ENCODE data around the gene PDAP1. TPM values are rescaled to one million over a fixed set of nuclear protein-coding genes. Genes with fewer than 3 reads are reported as not detected.

Gene PDAP1
- total and polyA plus RNA-seq, 5 donors from 2014 or later = 17.2 to 52.8 (median 20.7) TPM

GRCh38 chr7:99409192-99409572, 785 bp upstream of the PDAP1 start:
- peaks cover 7% of the 10 kb centered on the region for H3K27me3 Mint-ChIP-seq
- Histone ChIP-seq H3K27me3 (ENCODE audit: control insufficient read depth, insufficient read depth, low read length) (no peaks in the 10 kb centered on the region), H3K4me1 (ENCODE audit: control insufficient read depth, insufficient read depth, low read length, poor library complexity, severe bottlenecking) (peaks cover 37% of the 10 kb centered on the region), H3K27ac (ENCODE audit: insufficient read depth, low read length, poor library complexity, severe bottlenecking) (peak overlapping the region; percentile 95), H3K4me3 (ENCODE audit: low read depth, low read length) (peak overlapping the region; percentile 99), H3K36me3 (ENCODE audit: control insufficient read depth, insufficient read depth, low read length) (peaks cover 46% of the 10 kb centered on the region), H3K9me3 (ENCODE audit: control insufficient read depth in 2 of 2, low read length in 2 of 2) (no peaks in the 10 kb centered on the region)
- peak overlapping the region; percentile 98 to 99 (median 99) for H3K4me3 Mint-ChIP-seq
- H3K36me3 Mint-ChIP-seq = peaks cover 16% of the 10 kb centered on the region
- no peak for ATAC-seq (ENCODE audit: low read depth in 2 of 2)
- DNase-seq = peak in 1 of 3 donors; percentile 37
- peaks cover 14 to 57% (median 36%) of the 10 kb centered on the region in 4 donors for H3K4me1 Mint-ChIP-seq
- H3K27ac Mint-ChIP-seq = peak overlapping the region; percentile 98 to 100 (median 99)
- H3K9me3 Mint-ChIP-seq = no peaks in the 10 kb centered on the region

GRCh38 chr7:99407872-99408378, 472 bp downstream of the PDAP1 start:
- peak overlapping the region; percentile 98 to 100 (median 99) for H3K27ac Mint-ChIP-seq
- Histone ChIP-seq H3K4me3 (ENCODE audit: low read depth, low read length) (peak overlapping the region; percentile 89), H3K36me3 (ENCODE audit: control insufficient read depth, insufficient read depth, low read length) (peaks cover 44% of the 10 kb centered on the region), H3K4me1 (ENCODE audit: control insufficient read depth, insufficient read depth, low read length, poor library complexity, severe bottlenecking) (peaks cover 37% of the 10 kb centered on the region), H3K27ac (ENCODE audit: insufficient read depth, low read length, poor library complexity, severe bottlenecking) (peak overlapping the region; percentile 95), H3K27me3 (ENCODE audit: control insufficient read depth, insufficient read depth, low read length) (no peaks in the 10 kb centered on the region), H3K9me3 (ENCODE audit: control insufficient read depth in 2 of 2, low read length in 2 of 2) (no peaks in the 10 kb centered on the region)
- peak overlapping the region; percentile 98 to 99 (median 99) for H3K4me3 Mint-ChIP-seq
- ATAC-seq (ENCODE audit: low read depth in 2 of 2) (no peak), DNase-seq (peak in 1 of 3 donors; percentile 32)
- peaks cover 7% of the 10 kb centered on the region for H3K27me3 Mint-ChIP-seq
- H3K9me3 Mint-ChIP-seq = no peaks in the 10 kb centered on the region
- peaks cover 22% of the 10 kb centered on the region for H3K36me3 Mint-ChIP-seq
- H3K4me1 Mint-ChIP-seq = peaks cover 11 to 67% (median 42%) of the 10 kb centered on the region in 4 donors

- ATAC-seq (ENCODE audit: low read depth in 2 of 2) (no peak), DNase-seq (no peak)
- peaks cover 35% of the 10 kb centered on the region for H3K36me3 ChIP-seq (ENCODE audit: control insufficient read depth, insufficient read depth, low read length)
- Mint-ChIP-seq H3K27ac (peak overlapping the region in 2 of 3 donors; percentile 98 to 99), H3K9me3 (no peaks in the 10 kb centered on the region), H3K4me1 (peaks cover 11 to 65% (median 42%) of the 10 kb centered on the region in 4 donors), H3K4me3 (peak overlapping the region; percentile 55 to 99 (median 98)), H3K27me3 (peaks cover 4% of the 10 kb centered on the region), H3K36me3 (peaks cover 22% of the 10 kb centered on the region)
- peaks cover 37% of the 10 kb centered on the region for H3K4me1 ChIP-seq (ENCODE audit: control insufficient read depth, insufficient read depth, low read length, poor library complexity, severe bottlenecking)
- H3K27me3 ChIP-seq (ENCODE audit: control insufficient read depth, insufficient read depth, low read length) = no peaks in the 10 kb centered on the region
- no peaks in the 10 kb centered on the region for H3K9me3 ChIP-seq (ENCODE audit: control insufficient read depth in 2 of 2, low read length in 2 of 2)
- H3K27ac ChIP-seq (ENCODE audit: insufficient read depth, low read length, poor library complexity, severe bottlenecking) = peak overlapping the region; percentile 95
- peak overlapping the region; percentile 89 for H3K4me3 ChIP-seq (ENCODE audit: low read depth, low read length)
These were observed 1.8 kb downstream of the PDAP1 start for GRCh38 chr7:99406557-99406956.

- peaks cover 4% of the 10 kb centered on the region for H3K27me3 Mint-ChIP-seq
- ATAC-seq (ENCODE audit: low read depth in 2 of 2) (no peak), DNase-seq (no peak)
- H3K4me1 Mint-ChIP-seq = peaks cover 6 to 62% (median 39%) of the 10 kb centered on the region in 4 donors
- H3K9me3 Mint-ChIP-seq = no peaks in the 10 kb centered on the region
- peak overlapping the region in 2 of 4 donors; percentile 27 to 60 for H3K4me3 Mint-ChIP-seq
- H3K4me1 ChIP-seq (ENCODE audit: control insufficient read depth, insufficient read depth, low read length, poor library complexity, severe bottlenecking) = peaks cover 26% of the 10 kb centered on the region
- H3K27ac Mint-ChIP-seq = no peak overlapping the region
- peaks cover 20% of the 10 kb centered on the region for H3K36me3 Mint-ChIP-seq
- H3K27me3 ChIP-seq (ENCODE audit: control insufficient read depth, insufficient read depth, low read length) = no peaks in the 10 kb centered on the region
- peak overlapping the region; percentile 10 for H3K27ac ChIP-seq (ENCODE audit: insufficient read depth, low read length, poor library complexity, severe bottlenecking)
- no peak overlapping the region for H3K4me3 ChIP-seq (ENCODE audit: low read depth, low read length)
- no peaks in the 10 kb centered on the region for H3K9me3 ChIP-seq (ENCODE audit: control insufficient read depth in 2 of 2, low read length in 2 of 2)
- H3K36me3 ChIP-seq (ENCODE audit: control insufficient read depth, insufficient read depth, low read length) = peaks cover 36% of the 10 kb centered on the region
These were observed 3.4 kb downstream of the PDAP1 start for GRCh38 chr7:99404977-99405320.

- H3K27ac Mint-ChIP-seq = peak overlapping the region in 2 of 3 donors; percentile 43 to 81
- H3K9me3 Mint-ChIP-seq = no peaks in the 10 kb centered on the region
- no peak for DNase-seq
- Histone ChIP-seq H3K9me3 (ENCODE audit: control insufficient read depth in 2 of 2, low read length in 2 of 2) (no peaks in the 10 kb centered on the region), H3K4me3 (ENCODE audit: low read depth, low read length) (no peak overlapping the region), H3K36me3 (ENCODE audit: control insufficient read depth, insufficient read depth, low read length) (peaks cover 40% of the 10 kb centered on the region), H3K27ac (ENCODE audit: insufficient read depth, low read length, poor library complexity, severe bottlenecking) (no peak overlapping the region), H3K27me3 (ENCODE audit: control insufficient read depth, insufficient read depth, low read length) (no peaks in the 10 kb centered on the region), H3K4me1 (ENCODE audit: control insufficient read depth, insufficient read depth, low read length, poor library complexity, severe bottlenecking) (peaks cover 20% of the 10 kb centered on the region)
- peaks cover 6 to 57% (median 37%) of the 10 kb centered on the region in 4 donors for H3K4me1 Mint-ChIP-seq
- ATAC-seq (ENCODE audit: low read depth in 2 of 2) = no peak
- H3K4me3 Mint-ChIP-seq = peak overlapping the region in 2 of 4 donors; percentile 38 to 60
- peaks cover 3% of the 10 kb centered on the region for H3K27me3 Mint-ChIP-seq
- H3K36me3 Mint-ChIP-seq = peaks cover 20% of the 10 kb centered on the region
These were observed 4.0 kb downstream of the PDAP1 start for GRCh38 chr7:99404235-99404976.

GRCh38 chr7:99403764-99404163, 4.6 kb downstream of the PDAP1 start:
- Histone ChIP-seq H3K36me3 (ENCODE audit: control insufficient read depth, insufficient read depth, low read length) (peaks cover 40% of the 10 kb centered on the region), H3K4me1 (ENCODE audit: control insufficient read depth, insufficient read depth, low read length, poor library complexity, severe bottlenecking) (peaks cover 18% of the 10 kb centered on the region), H3K27me3 (ENCODE audit: control insufficient read depth, insufficient read depth, low read length) (no peaks in the 10 kb centered on the region), H3K9me3 (ENCODE audit: control insufficient read depth in 2 of 2, low read length in 2 of 2) (no peaks in the 10 kb centered on the region), H3K4me3 (ENCODE audit: low read depth, low read length) (no peak overlapping the region), H3K27ac (ENCODE audit: insufficient read depth, low read length, poor library complexity, severe bottlenecking) (no peak overlapping the region)
- Mint-ChIP-seq H3K4me1 (peaks cover 6 to 50% (median 34%) of the 10 kb centered on the region in 4 donors), H3K4me3 (peak overlapping the region in 1 of 4 donors; percentile 48), H3K27ac (peak overlapping the region in 2 of 3 donors; percentile 43 to 71), H3K36me3 (peaks cover 23% of the 10 kb centered on the region), H3K27me3 (no peaks in the 10 kb centered on the region), H3K9me3 (no peaks in the 10 kb centered on the region)
- DNase-seq (no peak), ATAC-seq (ENCODE audit: low read depth in 2 of 2) (no peak)

- Histone ChIP-seq H3K4me3 (ENCODE audit: low read depth, low read length) (no peak overlapping the region), H3K4me1 (ENCODE audit: control insufficient read depth, insufficient read depth, low read length, poor library complexity, severe bottlenecking) (peaks cover 15% of the 10 kb centered on the region), H3K27ac (ENCODE audit: insufficient read depth, low read length, poor library complexity, severe bottlenecking) (no peak overlapping the region), H3K9me3 (ENCODE audit: control insufficient read depth in 2 of 2, low read length in 2 of 2) (no peaks in the 10 kb centered on the region), H3K27me3 (ENCODE audit: control insufficient read depth, insufficient read depth, low read length) (no peaks in the 10 kb centered on the region), H3K36me3 (ENCODE audit: control insufficient read depth, insufficient read depth, low read length) (peaks cover 45% of the 10 kb centered on the region)
- ATAC-seq (ENCODE audit: low read depth in 2 of 2) (no peak), DNase-seq (no peak)
- peaks cover 30% of the 10 kb centered on the region for H3K36me3 Mint-ChIP-seq
- no peaks in the 10 kb centered on the region for H3K27me3 Mint-ChIP-seq
- H3K4me1 Mint-ChIP-seq = peaks cover 6 to 50% (median 32%) of the 10 kb centered on the region in 4 donors
- H3K27ac Mint-ChIP-seq = peak overlapping the region; percentile 27 to 77 (median 71)
- peak overlapping the region in 2 of 4 donors; percentile 3 to 75 for H3K4me3 Mint-ChIP-seq
- H3K9me3 Mint-ChIP-seq = peaks cover 0 to under 1% (median 0%) of the 10 kb centered on the region in 7 donors
These were observed 5.5 kb downstream of the PDAP1 start for GRCh38 chr7:99402854-99403253.
